ENCODE measurements around the gene EXOC3L1.
A peak's percentile ranks its signal among the peaks of the same experiment; 100 is the strongest.

Gene EXOC3L1

GRCh38 chr16:67173323-67173722, 16.6 kb downstream of the EXOC3L1 start:
- Histone ChIP-seq H3K4me1 (ENCODE audit: control insufficient read depth, insufficient read depth, low read length) (peaks cover 13% of the 10 kb centered on the region), H3K36me3 (ENCODE audit: control insufficient read depth, insufficient read depth, low read length) (no peaks in the 10 kb centered on the region), H3K27me3 (ENCODE audit: control insufficient read depth, insufficient read depth, low read length, poor library complexity, severe bottlenecking) (peaks cover 98% of the 10 kb centered on the region), H3K9me3 (ENCODE audit: control insufficient read depth, low read length) (no peaks in the 10 kb centered on the region), H3K4me3 (ENCODE audit: insufficient read depth, low read depth, low read length) (peak overlapping the region; percentile 39), H3K27ac (ENCODE audit: insufficient read depth, low read depth, low read length, poor library complexity, severe bottlenecking) (no peak overlapping the region)
- 65 to 77% methylated on average over 1 of the region's 1 CpG for WGBS, 2 experiments

- peaks cover 98% of the 10 kb centered on the region for H3K27me3 ChIP-seq (ENCODE audit: control insufficient read depth, insufficient read depth, low read length, poor library complexity, severe bottlenecking)
- H3K4me1 ChIP-seq (ENCODE audit: control insufficient read depth, insufficient read depth, low read length) = peaks cover 13% of the 10 kb centered on the region
- H3K36me3 ChIP-seq (ENCODE audit: control insufficient read depth, insufficient read depth, low read length) = no peaks in the 10 kb centered on the region
- H3K9me3 ChIP-seq (ENCODE audit: control insufficient read depth, low read length) = no peaks in the 10 kb centered on the region
- H3K27ac ChIP-seq (ENCODE audit: insufficient read depth, low read depth, low read length, poor library complexity, severe bottlenecking) = no peak overlapping the region
- H3K4me3 ChIP-seq (ENCODE audit: insufficient read depth, low read depth, low read length) = peak overlapping the region; percentile 32
- WGBS, 2 experiments = 36 to 40% methylated on average over 14 of the region's 14 CpGs
Measured at GRCh38 chr16:67170949-67171649, 18.8 kb downstream of the EXOC3L1 start.

- WGBS, 2 experiments = 0% methylated on average over 47 to 50 of the region's 50 CpGs
- H3K27me3 ChIP-seq (ENCODE audit: control insufficient read depth, insufficient read depth, low read length, poor library complexity, severe bottlenecking) = peaks cover 98% of the 10 kb centered on the region
Measured at GRCh38 chr16:67170168-67170948, 19.6 kb downstream of the EXOC3L1 start, which contains the start of gene NOL3. Gene NOL3 (plus strand): TSS chr16:67170538.

GRCh38 chr16:67169642-67170167, 20.2 kb downstream of the EXOC3L1 start:
- H3K4me1 ChIP-seq (ENCODE audit: control insufficient read depth, insufficient read depth, low read length) = peaks cover 13% of the 10 kb centered on the region
- H3K27ac ChIP-seq (ENCODE audit: insufficient read depth, low read depth, low read length, poor library complexity, severe bottlenecking) = no peak overlapping the region
- H3K27me3 ChIP-seq (ENCODE audit: control insufficient read depth, insufficient read depth, low read length, poor library complexity, severe bottlenecking) = peaks cover 98% of the 10 kb centered on the region
- WGBS, 2 experiments = 2% methylated on average over 24 of the region's 24 CpGs
- H3K36me3 ChIP-seq (ENCODE audit: control insufficient read depth, insufficient read depth, low read length) = no peaks in the 10 kb centered on the region
- no peaks in the 10 kb centered on the region for H3K9me3 ChIP-seq (ENCODE audit: control insufficient read depth, low read length)
- H3K4me3 ChIP-seq (ENCODE audit: insufficient read depth, low read depth, low read length) = peak overlapping the region; percentile 32

More at GRCh38 chr16:67170168-67170948, 19.6 kb downstream of the EXOC3L1 start, which contains the start of gene NOL3:
- Histone ChIP-seq H3K4me1 (ENCODE audit: control insufficient read depth, insufficient read depth, low read length) (peaks cover 13% of the 10 kb centered on the region), H3K36me3 (ENCODE audit: control insufficient read depth, insufficient read depth, low read length) (no peaks in the 10 kb centered on the region), H3K4me3 (ENCODE audit: insufficient read depth, low read depth, low read length) (peak within 1 kb of the TSS; percentile 32), H3K9me3 (ENCODE audit: control insufficient read depth, low read length) (no peaks in the 10 kb centered on the region), H3K27ac (ENCODE audit: insufficient read depth, low read depth, low read length, poor library complexity, severe bottlenecking) (no peak within 1 kb of the TSS)

- H3K27ac ChIP-seq (ENCODE audit: insufficient read depth, low read depth, low read length, poor library complexity, severe bottlenecking) = no peak overlapping the region
- no peaks in the 10 kb centered on the region for H3K9me3 ChIP-seq (ENCODE audit: control insufficient read depth, low read length)
Measured at GRCh38 chr16:67169011-67169451, 20.9 kb downstream of the EXOC3L1 start.

GRCh38 chr16:67167588-67167987, 22.3 kb downstream of the EXOC3L1 start:
- no peak overlapping the region for H3K27ac ChIP-seq (ENCODE audit: insufficient read depth, low read depth, low read length, poor library complexity, severe bottlenecking)
- WGBS, 2 experiments = 74 to 77% methylated on average over 7 of the region's 7 CpGs
- no peak overlapping the region for H3K4me3 ChIP-seq (ENCODE audit: insufficient read depth, low read depth, low read length)
- H3K27me3 ChIP-seq (ENCODE audit: control insufficient read depth, insufficient read depth, low read length, poor library complexity, severe bottlenecking) = peaks cover 98% of the 10 kb centered on the region
- H3K4me1 ChIP-seq (ENCODE audit: control insufficient read depth, insufficient read depth, low read length) = peaks cover 14% of the 10 kb centered on the region
- no peaks in the 10 kb centered on the region for H3K36me3 ChIP-seq (ENCODE audit: control insufficient read depth, insufficient read depth, low read length)
- H3K9me3 ChIP-seq (ENCODE audit: control insufficient read depth, low read length) = no peaks in the 10 kb centered on the region

More at GRCh38 chr16:67169011-67169451, 20.9 kb downstream of the EXOC3L1 start:
- Histone ChIP-seq H3K4me3 (ENCODE audit: insufficient read depth, low read depth, low read length) (no peak overlapping the region), H3K27me3 (ENCODE audit: control insufficient read depth, insufficient read depth, low read length, poor library complexity, severe bottlenecking) (peaks cover 98% of the 10 kb centered on the region), H3K36me3 (ENCODE audit: control insufficient read depth, insufficient read depth, low read length) (no peaks in the 10 kb centered on the region), H3K4me1 (ENCODE audit: control insufficient read depth, insufficient read depth, low read length) (peaks cover 13% of the 10 kb centered on the region)
- 25 to 33% methylated on average over 9 of the region's 9 CpGs for WGBS, 2 experiments

- H3K4me1 ChIP-seq (ENCODE audit: control insufficient read depth, insufficient read depth, low read length) = peaks cover 14% of the 10 kb centered on the region
- no peaks in the 10 kb centered on the region for H3K36me3 ChIP-seq (ENCODE audit: control insufficient read depth, insufficient read depth, low read length)
- WGBS, 2 experiments = 64 to 65% methylated on average over 5 of the region's 5 CpGs
- no peak overlapping the region for H3K27ac ChIP-seq (ENCODE audit: insufficient read depth, low read depth, low read length, poor library complexity, severe bottlenecking)
- H3K27me3 ChIP-seq (ENCODE audit: control insufficient read depth, insufficient read depth, low read length, poor library complexity, severe bottlenecking) = peaks cover 98% of the 10 kb centered on the region
- H3K9me3 ChIP-seq (ENCODE audit: control insufficient read depth, low read length) = no peaks in the 10 kb centered on the region
- no peak overlapping the region for H3K4me3 ChIP-seq (ENCODE audit: insufficient read depth, low read depth, low read length)
Measured at GRCh38 chr16:67166598-67167168, 23.3 kb downstream of the EXOC3L1 start.

GRCh38 chr16:67166110-67166547, 23.8 kb downstream of the EXOC3L1 start:
- 18 to 22% methylated on average over 18 of the region's 18 CpGs for WGBS, 2 experiments
- H3K36me3 ChIP-seq (ENCODE audit: control insufficient read depth, insufficient read depth, low read length) = no peaks in the 10 kb centered on the region
- peaks cover 98% of the 10 kb centered on the region for H3K27me3 ChIP-seq (ENCODE audit: control insufficient read depth, insufficient read depth, low read length, poor library complexity, severe bottlenecking)

GRCh38 chr16:67165121-67166078, 24.5 kb downstream of the EXOC3L1 start:
- H3K27me3 ChIP-seq (ENCODE audit: control insufficient read depth, insufficient read depth, low read length, poor library complexity, severe bottlenecking) = peaks cover 99% of the 10 kb centered on the region
- no peaks in the 10 kb centered on the region for H3K36me3 ChIP-seq (ENCODE audit: control insufficient read depth, insufficient read depth, low read length)
- no peak overlapping the region for H3K4me3 ChIP-seq (ENCODE audit: insufficient read depth, low read depth, low read length)
- H3K4me1 ChIP-seq (ENCODE audit: control insufficient read depth, insufficient read depth, low read length) = peaks cover 14% of the 10 kb centered on the region
- 4% methylated on average over 85 of the region's 85 CpGs for WGBS, 2 experiments
- H3K27ac ChIP-seq (ENCODE audit: insufficient read depth, low read depth, low read length, poor library complexity, severe bottlenecking) = no peak overlapping the region
- no peaks in the 10 kb centered on the region for H3K9me3 ChIP-seq (ENCODE audit: control insufficient read depth, low read length)

More at GRCh38 chr16:67166110-67166547, 23.8 kb downstream of the EXOC3L1 start:
- H3K27ac ChIP-seq (ENCODE audit: insufficient read depth, low read depth, low read length, poor library complexity, severe bottlenecking) = no peak overlapping the region
- no peak overlapping the region for H3K4me3 ChIP-seq (ENCODE audit: insufficient read depth, low read depth, low read length)
- H3K9me3 ChIP-seq (ENCODE audit: control insufficient read depth, low read length) = no peaks in the 10 kb centered on the region
- peaks cover 14% of the 10 kb centered on the region for H3K4me1 ChIP-seq (ENCODE audit: control insufficient read depth, insufficient read depth, low read length)
